ENCODE measurements around the gene DEPDC7. TPM values are rescaled to one million over a fixed set of nuclear protein-coding genes. Genes with fewer than 3 reads are reported as not detected.

The DEPDC7 gene
- total RNA-seq, 1 experiment from 2014 or later = not detected

DNA sequence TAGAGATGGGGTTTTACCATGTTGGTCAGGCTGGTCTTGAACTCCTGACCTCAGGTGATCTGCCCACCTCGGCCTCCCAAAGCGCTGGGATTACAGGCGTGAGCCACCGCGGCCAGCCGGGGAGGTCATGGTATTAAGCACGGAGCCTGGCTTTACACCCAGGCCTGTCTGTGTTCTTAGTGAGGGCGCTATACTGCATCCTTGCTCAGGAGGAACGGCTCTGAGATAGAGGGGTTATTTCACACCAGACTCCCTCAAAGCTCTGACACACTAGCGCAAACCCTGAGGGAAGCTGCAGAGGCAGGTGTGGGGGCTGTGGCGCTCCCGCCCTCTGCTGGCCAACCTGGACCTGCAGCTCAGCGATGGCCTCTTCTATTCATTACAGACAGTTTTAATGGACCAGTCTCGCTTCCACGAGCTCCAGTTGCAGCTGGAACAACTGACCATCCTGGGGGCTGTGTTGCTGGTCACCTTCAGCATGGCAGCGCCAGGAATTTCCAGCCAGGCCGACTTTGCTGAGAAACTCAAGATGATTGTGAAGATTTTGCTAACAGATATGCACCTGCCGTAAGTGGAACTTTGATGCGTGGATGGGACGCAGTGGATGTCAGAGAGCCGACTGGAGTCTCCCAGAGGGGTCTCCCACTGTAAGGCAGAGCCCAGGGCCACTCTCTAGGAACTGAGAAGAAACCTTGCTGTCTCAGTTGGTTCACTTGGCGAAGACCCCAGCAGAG, 49.9 kb downstream of the DEPDC7 start:
- Histone ChIP-seq H4K20me1 (ENCODE audit: insufficient read depth, low read depth, low read length) (no peaks in the 10 kb centered on the region), H3K9ac (ENCODE audit: low read length) (no peak overlapping the region), H3K4me2 (ENCODE audit: low read depth, low read length, poor library complexity, severe bottlenecking) (no peak overlapping the region), H3K4me3 (ENCODE audit: low read length) (no peak overlapping the region), H3K27me3 (ENCODE audit: low read length) (no peaks in the 10 kb centered on the region), H3K9me2 (replicated peaks; ENCODE audit: insufficient read depth, low read length) (no peaks in the 10 kb centered on the region), H3K36me3 (ENCODE audit: insufficient read depth, low read length) (peaks cover 7% of the 10 kb centered on the region), H3K27ac (ENCODE audit: low read length) (peak overlapping the region; percentile 77), H3K79me2 (ENCODE audit: low read length) (0 out of 2 replicates have a peak, but pooled peaks cover 4% of the 10 kb centered on the region), H2AFZ (ENCODE audit: low read length) (no peak overlapping the region), H3K4me1 (ENCODE audit: low read length) (peaks cover 45% of the 10 kb centered on the region), H3K9me3 (ENCODE audit: low read length) (no peaks in the 10 kb centered on the region)
- DNase-seq = peak; percentile 92

DNA sequence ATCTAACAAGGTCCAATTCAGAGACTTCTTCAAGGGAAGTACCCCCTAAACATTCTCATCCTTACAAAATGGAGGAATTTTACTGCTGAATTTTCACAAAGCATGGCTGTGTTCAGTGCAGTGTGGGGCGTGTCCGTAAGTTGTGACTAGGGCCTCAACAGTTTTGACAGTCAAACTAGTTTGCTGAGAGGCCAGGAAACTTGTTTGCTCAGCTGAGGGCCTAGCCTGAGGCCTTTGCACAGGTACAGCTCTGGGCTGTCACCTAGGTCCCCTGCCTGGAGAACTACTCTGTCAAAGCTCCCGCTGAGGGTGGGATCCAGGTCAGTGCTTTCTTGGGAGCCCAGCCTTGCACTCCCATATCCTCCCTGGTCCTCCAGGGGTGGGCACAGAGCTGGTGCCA, 51.6 kb downstream of the DEPDC7 start:
- no peak overlapping the region for H3K9ac ChIP-seq (ENCODE audit: low read length)
- peaks cover 15% of the 10 kb centered on the region for H3K36me3 ChIP-seq (ENCODE audit: insufficient read depth, low read length)

DNA sequence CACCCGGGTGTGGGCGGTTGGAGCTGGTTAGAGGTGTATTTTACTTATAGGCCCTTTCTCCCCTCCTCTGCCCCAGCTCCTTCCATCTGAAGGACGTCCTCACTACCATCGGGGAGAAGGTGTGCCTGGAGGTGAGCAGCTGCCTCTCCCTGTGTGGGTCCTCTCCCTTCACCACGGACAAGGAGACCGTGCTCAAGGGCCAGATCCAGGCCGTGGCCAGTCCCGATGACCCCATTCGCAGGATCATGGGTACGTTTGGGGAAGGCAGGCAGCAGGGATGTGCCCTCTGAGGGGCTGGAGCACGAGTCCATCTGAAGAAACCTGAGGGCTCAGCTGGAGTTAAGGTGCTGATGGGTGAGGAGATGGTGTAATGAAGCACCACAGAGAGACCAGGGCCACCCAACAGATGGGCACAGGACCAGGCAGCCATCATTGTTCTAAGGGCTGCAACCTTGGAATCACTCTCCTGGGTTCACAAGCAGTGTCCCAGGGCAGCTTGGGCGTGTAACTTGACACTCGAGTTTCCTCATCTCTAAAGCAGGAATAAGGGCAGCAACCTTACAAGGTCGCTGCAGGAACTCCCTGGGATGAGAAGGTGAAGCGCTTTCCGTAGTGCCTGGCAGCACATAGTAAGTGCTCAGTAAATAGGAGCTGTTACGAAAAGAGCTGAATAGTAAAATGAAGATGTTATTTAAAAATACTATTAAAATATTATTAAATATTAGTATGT, 53.1 kb downstream of the DEPDC7 start:
- no peak overlapping the region for H3K27ac ChIP-seq (ENCODE audit: low read length)
- no peak overlapping the region for H3K9ac ChIP-seq (ENCODE audit: low read length)
- 0 out of 2 replicates have a peak, but pooled peaks cover 4% of the 10 kb centered on the region for H3K79me2 ChIP-seq (ENCODE audit: low read length)
- H3K36me3 ChIP-seq (ENCODE audit: insufficient read depth, low read length) = peaks cover 28% of the 10 kb centered on the region
- H4K20me1 ChIP-seq (ENCODE audit: insufficient read depth, low read depth, low read length) = no peaks in the 10 kb centered on the region
- H3K4me2 ChIP-seq (ENCODE audit: low read depth, low read length, poor library complexity, severe bottlenecking) = no peak overlapping the region
- no peak overlapping the region for H2AFZ ChIP-seq (ENCODE audit: low read length)
- H3K4me1 ChIP-seq (ENCODE audit: low read length) = peaks cover 17% of the 10 kb centered on the region
- no peak for DNase-seq
- no peak overlapping the region for H3K4me3 ChIP-seq (ENCODE audit: low read length)
- H3K9me2 ChIP-seq (replicated peaks; ENCODE audit: insufficient read depth, low read length) = no peaks in the 10 kb centered on the region
- H3K9me3 ChIP-seq (ENCODE audit: low read length) = no peaks in the 10 kb centered on the region
- H3K27me3 ChIP-seq (ENCODE audit: low read length) = no peaks in the 10 kb centered on the region

More for the DNA sequence above, 51.6 kb downstream of the DEPDC7 start:
- Histone ChIP-seq H4K20me1 (ENCODE audit: insufficient read depth, low read depth, low read length) (no peaks in the 10 kb centered on the region), H3K4me1 (ENCODE audit: low read length) (peaks cover 32% of the 10 kb centered on the region), H3K9me3 (ENCODE audit: low read length) (no peaks in the 10 kb centered on the region), H3K27ac (ENCODE audit: low read length) (no peak overlapping the region), H3K9me2 (replicated peaks; ENCODE audit: insufficient read depth, low read length) (no peaks in the 10 kb centered on the region), H3K4me3 (ENCODE audit: low read length) (no peak overlapping the region), H2AFZ (ENCODE audit: low read length) (no peak overlapping the region), H3K79me2 (ENCODE audit: low read length) (0 out of 2 replicates have a peak, but pooled peaks cover 4% of the 10 kb centered on the region), H3K27me3 (ENCODE audit: low read length) (no peaks in the 10 kb centered on the region), H3K4me2 (ENCODE audit: low read depth, low read length, poor library complexity, severe bottlenecking) (no peak overlapping the region)
- DNase-seq = no peak

DNA sequence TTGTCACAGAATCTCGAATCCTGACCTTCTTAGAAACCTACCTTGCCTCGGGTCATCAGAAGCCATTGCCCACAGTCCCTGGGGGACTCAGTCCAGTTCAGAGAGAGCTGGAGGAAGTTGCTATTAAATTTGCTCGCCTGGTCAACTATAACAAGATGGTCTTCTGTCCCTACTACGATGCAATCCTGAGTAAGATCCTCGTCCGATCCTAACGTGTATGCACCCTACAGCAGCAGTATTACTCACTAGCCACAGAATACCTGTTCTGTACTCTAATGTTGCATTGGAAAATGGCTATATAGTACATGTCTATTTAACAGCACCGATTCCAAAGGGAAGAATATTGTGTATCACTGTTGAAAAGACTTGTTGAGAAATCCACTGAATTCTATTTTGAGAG, 56.8 kb downstream of the DEPDC7 start:
- Histone ChIP-seq H3K4me1 (ENCODE audit: low read length) (no peaks in the 10 kb centered on the region), H3K4me2 (ENCODE audit: low read depth, low read length, poor library complexity, severe bottlenecking) (no peak overlapping the region), H2AFZ (ENCODE audit: low read length) (no peak overlapping the region), H3K9me3 (ENCODE audit: low read length) (no peaks in the 10 kb centered on the region), H3K36me3 (ENCODE audit: insufficient read depth, low read length) (peaks cover 42% of the 10 kb centered on the region), H3K4me3 (ENCODE audit: low read length) (no peak overlapping the region), H3K9me2 (replicated peaks; ENCODE audit: insufficient read depth, low read length) (no peaks in the 10 kb centered on the region), H3K27me3 (ENCODE audit: low read length) (no peaks in the 10 kb centered on the region), H3K79me2 (ENCODE audit: low read length) (no peaks in the 10 kb centered on the region), H3K9ac (ENCODE audit: low read length) (no peak overlapping the region), H4K20me1 (ENCODE audit: insufficient read depth, low read depth, low read length) (no peaks in the 10 kb centered on the region), H3K27ac (ENCODE audit: low read length) (no peak overlapping the region)
- no peak for DNase-seq

Small RNA genes within 50 kb of the gene (small RNA-seq; reads per million reads assigned to genes)
- not detected for gene RF00019

Other genes with a start within 250 kb of the DEPDC7 start
- gene CCDC73, start 221.2 kb upstream of the DEPDC7 start, total RNA-seq (2014; rRNA removed; shearing (Covaris generic); ENCODE audit: low replicate concordance) = 2.5 and 3.0 TPM in 2 replicates
- gene PRRG4, start 186.0 kb upstream of the DEPDC7 start, total RNA-seq (2014; rRNA removed; shearing (Covaris generic); ENCODE audit: low replicate concordance) = 0.11 and 0.19 TPM in 2 replicates
- gene QSER1, start 123.1 kb upstream of the DEPDC7 start, total RNA-seq (2014; rRNA removed; shearing (Covaris generic); ENCODE audit: low replicate concordance) = 28.1 and 60.9 TPM in 2 replicates
- 20.9 and 23.7 TPM in 2 replicates for gene TCP11L1, start 23.7 kb downstream of the DEPDC7 start, total RNA-seq (2014; rRNA removed; shearing (Covaris generic); ENCODE audit: low replicate concordance)
- 45.5 and 55.6 TPM in 2 replicates for gene CSTF3, start 145.6 kb downstream of the DEPDC7 start, total RNA-seq (2014; rRNA removed; shearing (Covaris generic); ENCODE audit: low replicate concordance)
- gene HIPK3, start 241.5 kb downstream of the DEPDC7 start, total RNA-seq (2014; rRNA removed; shearing (Covaris generic); ENCODE audit: low replicate concordance) = 35.8 and 67.0 TPM in 2 replicates

All from Karpas-422 (cell line).